HG02798 (cell line): ENCODE measurements around the gene PIGO.

Experiments used
- ATAC-seq: cut with Tn5 transposase; IDR thresholded peaks from one replicate; pipeline ENCODE4 v1.9.1; 2021; ENCODE audit warnings: mild to moderate bottlenecking; ENCODE audit not compliant: unreplicated experiment, poor library complexity

The PIGO gene

DNA sequence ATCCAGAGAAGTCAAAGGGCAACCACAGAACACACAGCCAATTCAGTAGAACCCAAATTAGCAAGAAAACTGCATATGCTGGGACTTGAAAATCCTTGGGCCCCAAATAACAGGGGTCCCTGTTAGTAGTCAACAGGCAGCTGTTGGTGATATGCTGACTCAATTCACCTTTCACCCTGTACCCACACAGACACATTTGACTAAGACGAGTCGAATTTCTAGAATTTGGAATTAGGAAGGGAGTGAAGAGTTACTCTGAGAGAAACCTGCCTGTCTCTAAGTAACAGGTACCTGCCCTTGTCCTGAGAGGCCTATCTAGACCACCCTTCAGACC is 23.1 kb downstream of the PIGO start:
- no peak for ATAC-seq

DNA sequence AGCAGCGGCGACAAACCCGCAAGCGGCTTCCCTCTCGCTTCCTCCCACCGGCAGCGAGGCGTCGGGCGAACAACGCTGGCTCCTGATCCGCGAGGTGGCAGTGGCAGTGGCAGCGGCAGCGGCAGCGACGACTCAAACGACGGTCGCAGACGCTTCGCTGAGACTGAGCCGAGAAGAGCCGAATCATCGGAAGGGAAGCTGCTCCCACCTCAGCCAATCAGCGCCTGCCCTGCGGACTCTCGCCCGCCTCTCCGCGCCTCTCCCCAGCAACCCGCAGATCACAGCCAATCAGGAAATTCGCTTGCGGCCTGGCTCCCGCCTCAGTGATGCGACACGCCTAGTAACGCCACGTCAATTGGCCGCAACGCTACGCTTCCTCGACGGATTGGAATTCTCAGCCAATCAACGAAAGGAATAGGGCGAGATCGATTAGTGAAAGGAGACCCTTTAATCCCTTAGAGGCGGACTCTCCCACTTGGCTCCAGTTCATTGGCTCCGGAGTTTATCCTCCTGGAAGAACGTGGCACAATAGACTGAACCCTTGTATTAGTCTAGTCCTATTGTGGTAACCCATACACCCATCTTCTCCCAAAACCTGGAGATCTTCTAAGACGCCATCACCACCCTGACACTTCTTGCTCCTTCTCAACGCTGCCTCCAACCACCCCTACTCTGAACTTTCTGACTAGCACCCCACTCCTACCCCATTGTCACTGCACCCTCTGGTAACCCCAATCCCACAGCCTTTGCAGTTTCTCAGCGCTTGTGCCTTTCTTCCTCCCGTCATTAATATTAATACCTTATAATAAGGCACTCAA is 23.7 kb downstream of the PIGO start, which contains the start of gene VCP:
VCP (minus strand) TSS at position 165 of the 818 bp plus-strand sequence. CDS start 272 bp downstream, outside the sequence.
- peak; percentile 92 for ATAC-seq

DNA sequence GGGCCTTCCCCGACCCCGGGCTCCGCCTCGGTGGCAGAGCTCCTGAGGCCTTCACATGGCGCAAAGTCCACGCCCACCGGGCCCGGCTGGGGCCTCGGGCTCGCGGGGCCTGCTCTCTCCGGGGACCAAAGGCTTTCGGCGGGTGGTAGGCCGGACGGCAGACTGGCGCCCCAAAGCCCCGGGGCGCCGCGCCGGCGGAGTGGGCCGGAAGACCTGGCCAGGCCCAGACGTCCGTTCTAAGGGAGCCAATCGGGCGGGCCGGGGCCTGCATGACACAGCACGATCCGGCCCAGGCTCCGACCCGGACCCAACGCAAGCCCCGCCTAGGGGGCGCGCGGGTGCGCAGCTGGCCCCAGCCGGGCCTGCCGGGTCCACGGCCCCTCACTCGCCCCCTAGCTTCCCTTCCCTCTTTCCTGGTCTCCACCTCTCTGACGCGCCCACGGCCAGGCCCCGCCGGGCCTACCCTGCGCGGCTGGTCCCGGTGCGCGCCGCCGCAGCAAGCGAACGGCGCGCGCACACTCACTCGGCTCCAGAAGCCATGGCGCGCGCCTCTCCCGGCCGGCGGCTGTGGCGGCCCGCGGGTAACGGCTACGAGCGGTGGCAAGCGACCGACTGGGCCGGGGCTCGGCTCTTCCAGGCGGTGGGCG is 24.5 kb downstream of the PIGO start:
- ATAC-seq = peak; percentile 55

DNA sequence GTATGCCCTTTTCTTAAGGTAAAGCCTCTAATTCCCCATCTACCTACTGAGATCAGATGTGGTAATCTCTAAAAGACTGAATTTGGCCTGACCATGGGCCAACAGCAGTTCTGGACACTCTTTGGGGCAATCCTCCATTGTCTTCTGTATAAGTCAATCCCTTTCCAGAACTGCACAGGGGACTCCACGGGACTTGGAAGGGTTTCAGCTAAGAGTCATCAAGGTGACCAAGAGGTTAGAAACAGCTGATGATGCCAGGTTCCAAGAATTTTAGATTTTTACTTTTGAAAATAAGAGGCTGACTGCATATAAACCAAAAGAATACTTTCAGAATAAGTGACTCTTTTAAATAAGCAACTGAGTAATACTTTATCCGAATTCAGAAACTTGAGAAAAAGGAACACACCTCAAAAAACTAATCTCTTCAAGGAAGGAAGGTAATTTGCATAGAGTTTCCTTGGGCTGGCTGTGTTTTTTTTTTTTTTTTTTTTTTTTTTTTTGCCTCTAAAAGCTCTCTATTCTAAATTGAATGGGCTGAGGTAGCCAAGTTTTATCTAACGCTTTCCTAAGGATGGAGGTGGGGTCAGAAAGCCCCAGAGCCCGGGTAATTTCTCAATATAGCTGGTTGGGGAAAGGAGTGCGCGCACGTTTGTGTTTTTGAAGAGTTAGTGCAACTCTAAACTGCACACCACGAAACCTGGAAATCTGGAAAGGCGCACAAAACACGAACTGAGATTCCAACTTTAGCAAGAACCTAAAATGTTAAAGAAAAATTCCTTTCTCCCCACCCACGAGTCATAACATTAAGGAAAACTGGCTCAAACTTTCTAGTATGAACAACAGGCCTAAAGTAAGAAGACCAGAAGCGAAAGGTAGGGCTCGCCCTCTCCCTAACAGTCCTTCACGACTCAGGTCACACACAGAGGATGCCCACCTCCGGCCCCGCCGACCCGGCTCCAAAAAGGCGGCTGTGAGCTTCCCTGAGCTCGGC is 25.3 kb downstream of the PIGO start:
- ATAC-seq = no peak

DNA sequence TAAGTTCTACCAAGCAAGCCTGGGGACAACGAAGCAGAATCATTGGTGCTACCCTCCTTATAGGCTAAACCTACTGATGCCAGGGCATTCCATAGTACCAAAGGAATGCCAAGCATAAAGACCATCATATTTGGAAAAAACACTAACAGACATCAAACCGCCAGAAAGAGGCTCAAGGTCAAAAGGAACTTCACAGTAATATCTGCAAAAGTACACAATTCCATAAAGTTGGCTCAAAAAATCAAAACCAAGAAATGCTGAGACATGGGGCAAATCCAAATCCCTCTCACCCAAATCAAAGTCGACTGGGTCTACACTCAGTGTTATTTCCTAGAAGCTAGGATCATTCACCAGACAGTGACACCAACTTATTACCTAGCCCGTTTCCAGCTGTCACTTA is 27.4 kb downstream of the PIGO start:
- no peak for ATAC-seq

DNA sequence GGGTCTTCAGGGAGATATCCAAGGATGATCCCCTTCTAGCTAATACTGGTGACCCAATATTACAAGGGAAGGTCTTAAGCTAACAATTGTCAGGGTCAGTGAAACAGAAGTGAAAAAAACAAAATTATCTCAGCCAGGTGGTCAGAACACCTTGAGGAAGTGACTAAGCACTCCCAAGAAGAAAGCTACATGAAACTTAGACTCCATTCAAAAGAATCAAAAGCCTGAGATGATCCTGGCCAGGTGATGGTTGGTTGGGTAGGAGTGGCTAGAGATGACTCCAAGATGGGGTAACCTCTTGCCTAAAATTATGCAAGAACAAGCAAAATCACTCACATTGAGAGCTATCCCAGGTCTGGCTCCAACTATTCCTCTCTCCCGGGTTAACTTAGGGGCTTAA is 29.3 kb downstream of the PIGO start:
- no peak for ATAC-seq

DNA sequence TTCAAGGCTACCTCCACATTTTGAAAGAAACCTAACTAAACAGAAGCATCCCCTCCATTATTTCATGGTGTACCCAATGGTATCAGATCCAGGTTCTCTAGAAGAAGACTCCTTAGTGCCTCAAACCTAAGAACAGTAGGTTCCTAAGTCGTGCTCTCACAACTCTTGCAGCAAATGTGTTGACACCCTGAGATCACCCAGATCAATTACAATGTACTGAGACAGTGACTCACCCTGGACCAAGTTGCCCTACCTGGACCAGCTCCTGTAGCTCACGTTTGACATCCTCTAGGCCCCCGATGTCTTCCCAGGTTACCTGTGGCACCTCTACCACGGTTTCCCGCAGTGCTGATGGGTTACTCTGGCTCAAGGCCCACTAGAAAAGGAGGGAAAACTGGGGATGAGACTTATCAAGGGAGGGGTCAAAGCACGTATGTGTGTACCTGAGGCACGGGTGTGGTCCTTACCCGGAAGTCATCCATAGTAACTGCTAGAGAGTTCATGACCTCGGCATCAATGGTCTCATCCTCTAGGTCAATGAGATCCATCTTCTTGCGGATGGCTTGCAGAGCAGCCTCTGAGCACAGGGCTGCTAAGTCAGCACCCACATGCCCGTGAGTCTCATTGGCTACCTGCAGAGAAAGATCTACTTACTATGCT is 35.7 kb downstream of the PIGO start:
- ATAC-seq = no peak

DNA sequence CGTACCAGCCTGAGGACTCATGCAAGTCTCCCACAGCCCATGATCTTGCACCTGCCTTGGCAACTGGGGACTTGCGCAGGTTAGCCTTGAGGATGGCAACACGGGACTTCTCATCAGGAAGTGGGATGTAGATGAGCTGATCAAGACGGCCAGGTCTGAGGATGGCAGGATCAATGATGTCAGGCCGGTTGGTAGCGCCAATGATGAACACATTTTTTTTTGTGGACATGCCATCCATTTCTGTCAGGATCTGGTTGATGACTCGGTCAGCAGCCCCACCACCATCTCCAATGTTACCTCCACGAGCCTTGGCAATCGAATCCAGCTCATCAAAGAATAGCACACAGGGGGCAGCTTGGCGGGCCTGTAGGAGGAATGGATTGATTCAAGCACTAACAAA is 37.0 kb downstream of the PIGO start:
- ATAC-seq = no peak

DNA sequence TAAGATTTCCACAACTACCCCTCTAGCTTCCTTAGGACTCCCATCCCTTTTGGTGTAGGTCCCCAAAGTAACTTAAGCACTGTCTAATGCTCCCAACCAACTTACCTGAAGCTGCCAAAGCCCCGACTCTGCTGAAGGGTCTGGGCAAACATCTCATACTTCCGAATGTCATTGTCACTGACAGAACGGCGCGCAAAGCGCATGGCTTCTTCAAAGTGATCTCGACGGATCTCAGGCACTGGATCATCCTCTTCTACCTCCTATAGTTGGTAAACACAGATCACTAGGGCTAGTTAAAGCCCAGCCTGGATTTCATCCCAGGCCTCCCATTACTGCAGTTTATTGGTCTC is 39.1 kb downstream of the PIGO start:
- ATAC-seq = no peak

DNA sequence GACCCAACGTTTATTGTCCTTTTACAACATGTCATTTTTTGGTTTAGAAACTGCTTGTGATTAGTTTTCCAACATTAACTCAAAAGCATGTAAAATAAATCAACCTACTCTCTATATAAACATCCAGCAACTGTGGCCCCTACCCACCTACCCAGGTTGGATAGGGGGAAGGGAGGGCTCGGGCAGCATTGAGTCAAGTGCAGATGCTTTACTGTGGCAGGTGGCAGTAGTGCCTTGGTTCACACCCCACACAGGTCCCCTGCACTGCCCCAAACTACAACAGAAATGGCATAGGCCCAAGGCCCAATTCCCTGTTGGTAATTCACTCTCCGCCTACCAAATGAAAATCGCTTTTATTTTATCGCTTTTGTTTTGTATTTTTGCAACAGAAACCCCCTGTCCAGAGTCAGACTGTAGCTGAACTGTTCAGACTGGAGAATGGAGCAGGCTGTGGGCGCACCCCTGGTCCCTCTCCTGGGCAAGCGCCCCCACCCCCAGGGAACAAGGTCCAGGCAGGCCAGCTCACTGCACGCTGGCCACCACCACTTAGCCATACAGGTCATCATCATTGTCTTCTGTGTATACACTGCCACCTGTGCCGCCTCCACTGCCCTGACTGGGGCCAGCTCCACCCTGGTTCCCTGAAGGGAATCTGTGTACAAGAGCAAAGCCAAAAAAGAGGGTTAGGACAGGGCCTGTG is 39.7 kb downstream of the PIGO start:
- no peak for ATAC-seq

DNA sequence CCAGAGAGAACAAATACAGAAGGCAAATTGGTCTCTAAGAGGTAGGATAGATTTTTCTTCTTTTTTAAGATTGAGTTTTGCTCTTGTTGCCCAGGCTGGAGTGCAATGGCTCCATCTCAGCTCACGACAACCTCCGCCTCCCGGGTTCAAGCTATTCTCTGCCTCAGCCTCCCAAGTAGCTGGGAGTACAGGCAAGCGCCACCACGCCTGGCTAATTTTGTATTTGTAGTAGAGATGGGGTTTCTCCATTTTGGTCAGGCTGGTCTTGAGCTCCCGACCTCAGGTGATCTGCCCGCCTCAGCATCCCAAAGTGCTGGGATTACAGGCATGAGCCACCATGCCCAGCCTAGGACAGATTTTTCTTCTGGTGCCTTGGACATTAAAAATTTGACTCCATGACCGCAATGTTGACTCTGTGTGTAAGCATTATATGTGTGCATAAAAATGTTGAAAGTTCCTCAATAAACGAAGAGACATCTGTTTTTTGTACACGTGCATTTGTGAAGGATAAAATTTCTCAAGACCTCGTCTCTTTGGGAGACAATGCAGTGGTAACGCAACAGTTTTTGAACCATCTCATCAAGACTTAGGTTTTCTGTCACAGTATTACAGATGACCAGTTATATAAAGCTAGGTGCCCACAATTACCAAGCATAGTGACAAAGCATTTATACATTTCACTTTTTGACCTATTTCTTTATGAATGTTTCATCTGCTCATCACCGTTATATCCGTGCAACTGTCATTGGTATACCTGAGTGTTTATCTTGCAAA is 41.3 kb downstream of the PIGO start:
- ATAC-seq = no peak

DNA sequence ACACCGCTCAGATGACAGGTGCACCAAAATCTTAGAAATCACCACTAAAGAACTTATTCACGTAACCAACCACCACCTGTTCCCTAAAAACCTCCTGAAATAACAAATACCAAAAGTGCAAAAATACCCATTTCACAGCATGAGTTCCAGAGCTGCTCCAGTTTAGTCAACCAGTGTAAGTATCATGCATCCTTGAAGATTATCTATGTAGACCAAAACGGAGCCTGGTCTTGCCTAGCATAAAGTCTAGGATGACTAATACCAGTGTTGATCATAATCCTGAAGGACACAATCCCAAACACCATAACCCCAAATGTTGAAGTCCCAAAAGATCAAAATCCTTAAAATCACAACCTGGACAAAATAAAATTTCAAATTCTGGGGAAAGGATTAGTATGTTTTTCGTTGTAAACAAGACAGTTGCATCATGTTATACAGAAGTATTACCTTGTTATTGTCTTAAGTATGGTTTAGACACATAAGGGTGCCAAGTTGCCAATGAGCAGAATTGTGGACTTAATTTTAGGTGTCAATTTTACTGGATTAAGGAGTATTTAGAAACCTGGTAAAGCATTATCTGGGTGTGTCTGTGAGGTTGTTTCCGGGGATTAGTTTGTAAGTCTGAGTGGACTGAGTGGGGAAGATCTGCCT is 42.1 kb downstream of the PIGO start:
- ATAC-seq = no peak

DNA sequence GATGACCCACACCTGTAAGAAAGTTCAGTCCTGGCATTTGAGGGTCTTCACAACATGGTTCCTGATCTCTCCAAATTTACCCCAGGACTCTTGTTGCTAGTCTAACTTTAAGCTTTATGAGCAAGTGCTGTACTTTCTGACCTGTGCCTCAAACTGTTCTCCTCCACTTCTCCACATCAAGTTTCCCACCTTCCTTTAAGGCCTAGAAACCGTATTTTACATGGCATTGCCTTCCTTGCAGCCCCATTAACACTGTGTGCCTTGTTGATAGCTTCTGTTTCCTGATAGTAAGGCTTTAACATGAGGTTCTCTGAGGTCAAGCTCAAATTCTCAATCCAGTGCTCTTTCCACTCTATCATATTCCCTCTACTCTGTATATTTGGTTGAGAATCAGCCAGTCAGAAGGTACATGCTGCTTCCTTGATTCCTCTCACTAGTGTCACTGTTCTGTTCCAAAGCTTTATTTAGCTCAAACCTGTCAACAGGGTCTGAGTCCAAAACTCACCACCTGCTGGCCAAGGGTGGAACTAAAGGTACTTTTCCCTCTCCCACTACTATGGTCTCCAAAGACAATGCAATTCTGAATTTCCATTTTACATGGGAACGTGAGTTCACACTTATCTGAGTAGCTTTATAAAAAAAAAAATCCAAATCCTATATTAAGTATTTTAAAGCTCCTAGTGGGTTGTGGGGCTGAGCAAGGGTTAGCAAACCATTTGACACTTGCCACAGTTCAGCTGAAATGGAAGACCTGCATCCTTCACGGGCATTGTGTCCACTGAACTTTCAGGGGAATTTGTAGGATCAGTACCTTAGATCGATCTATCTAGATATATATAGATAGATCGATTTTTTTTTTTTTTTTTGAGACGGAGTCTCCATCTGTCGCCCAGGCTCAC is 45.1 kb downstream of the PIGO start:
- ATAC-seq = no peak

DNA sequence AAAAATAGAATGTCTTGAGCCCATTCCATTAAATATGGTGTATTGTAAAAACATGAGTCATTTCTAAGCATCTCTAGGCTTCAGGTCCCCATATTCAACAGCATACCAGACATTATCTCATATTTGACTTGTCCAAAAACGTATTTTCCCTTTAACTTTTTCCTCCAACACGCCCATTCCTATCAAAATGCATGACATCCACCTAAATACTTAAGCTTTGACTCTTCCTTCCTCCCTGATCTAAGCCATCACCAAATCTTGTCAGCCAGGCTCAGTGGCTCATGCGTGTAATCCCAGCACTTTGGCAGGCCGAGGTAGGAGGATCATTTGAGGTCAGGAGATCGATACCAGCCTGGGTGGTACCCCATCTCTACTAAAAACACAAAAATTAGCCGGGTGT is 47.9 kb downstream of the PIGO start:
- ATAC-seq = no peak

DNA sequence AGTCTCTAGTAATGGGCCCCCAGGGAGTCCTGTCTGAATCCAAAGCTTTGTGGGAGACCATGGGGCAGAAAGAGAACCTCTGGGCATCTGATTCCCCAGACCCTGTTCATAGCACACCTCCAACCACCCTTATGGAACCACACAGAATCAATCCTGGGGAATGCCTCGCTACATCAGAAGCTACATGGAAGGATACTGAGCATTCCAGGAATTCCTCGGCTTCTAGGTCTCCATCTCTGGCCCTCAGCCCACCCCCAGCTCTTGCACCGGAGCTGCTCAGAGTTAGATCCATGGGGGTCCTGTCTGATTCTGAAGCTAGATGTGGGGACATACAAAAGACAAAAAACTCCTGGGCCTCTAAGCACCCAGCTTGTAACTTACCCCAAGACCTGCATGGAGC is 52.3 kb downstream of the PIGO start:
- ATAC-seq = no peak

DNA sequence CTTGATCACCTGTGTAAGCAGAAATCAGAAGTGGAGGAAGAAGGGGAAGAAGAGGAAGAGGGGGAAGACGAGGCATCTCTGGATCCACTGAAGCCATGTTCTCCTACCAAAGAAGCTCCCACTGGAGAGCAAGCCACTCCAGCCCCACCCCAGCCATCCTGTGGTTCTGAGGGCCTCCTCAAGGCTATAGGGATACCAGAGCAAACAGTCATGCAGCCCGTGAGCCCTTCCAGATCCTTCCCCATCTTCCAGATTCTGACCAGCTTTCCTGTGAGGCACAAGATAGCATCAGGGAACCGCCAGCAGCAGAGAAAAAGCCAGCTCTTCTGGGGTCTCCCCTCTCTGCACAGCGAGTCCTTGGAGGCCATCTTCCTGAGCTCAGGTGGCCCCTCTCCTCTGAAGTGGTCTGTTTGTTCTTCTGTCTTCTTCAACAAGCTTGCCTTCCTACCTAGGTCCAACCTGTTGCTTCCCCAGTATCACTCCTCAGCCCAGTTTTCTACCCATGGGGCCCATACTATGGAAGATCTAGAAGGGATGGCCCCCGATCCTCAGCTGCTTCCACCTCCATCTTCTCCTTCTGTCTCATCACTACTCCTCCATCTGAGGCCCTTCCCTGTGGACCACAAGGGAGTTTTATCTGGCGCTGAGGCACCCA is 53.4 kb downstream of the PIGO start:
- ATAC-seq = no peak

DNA sequence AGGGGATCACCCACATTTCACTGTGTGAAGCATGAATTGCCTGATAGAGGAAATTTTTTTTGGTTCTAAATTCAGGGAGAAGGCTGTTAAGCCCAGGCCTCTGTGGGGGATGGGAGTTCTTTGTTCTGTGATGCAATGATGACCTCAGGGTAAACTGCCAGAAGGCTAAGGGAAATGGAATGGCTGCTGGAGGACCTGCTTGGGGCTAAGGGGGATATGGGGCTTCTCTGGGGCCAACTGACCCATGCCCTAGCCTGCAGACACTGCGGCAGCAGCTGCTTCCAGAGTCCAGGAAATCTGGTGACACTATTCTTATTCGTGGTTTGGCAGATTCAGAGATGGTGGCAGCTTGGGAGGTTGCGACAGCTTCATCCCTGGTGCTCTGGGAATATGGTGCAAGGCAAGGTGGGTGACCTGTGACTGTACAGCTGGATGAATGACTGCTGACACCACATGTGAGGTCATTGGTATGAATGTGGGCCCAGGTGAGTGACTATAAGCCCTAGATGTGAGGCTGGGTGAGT is 54.2 kb downstream of the PIGO start:
- no peak for ATAC-seq
